ENCODE data around the gene DESI2. TPM values are rescaled to one million over a fixed set of nuclear protein-coding genes. Genes with fewer than 3 reads are reported as not detected.

The DESI2 gene
- total and polyA plus RNA-seq, 7 donors, result 15.0 to 37.3 (median 34.2) TPM

- intact Hi-C loops (cut with DNase I), result loop anchor here (2.0 to 10.0 kb wide), 5 partner anchors 79 to 609 kb away; partner anchors contain the start of genes ADSS2 and HNRNPU
- 1% methylated on average over 34 of the region's 34 CpGs for WGBS, 2 donors
- Histone ChIP-seq H3K27ac (peak overlapping the region; percentile 83 to 98 (median 97)), H3K4me3 (peak overlapping the region; percentile 78 to 92 (median 86)), H3K36me3 (no peaks in the 10 kb centered on the region), H3K27me3 (no peaks in the 10 kb centered on the region), H3K9me3 (no peaks in the 10 kb centered on the region), H3K4me1 (peaks cover 0 to 35% (median 31%) of the 10 kb centered on the region in 4 donors)
- no peak for TF ChIP-seq POLR2A (IDR thresholded peaks at IDR 0.05)
- no peak for TF ChIP-seq POLR2AphosphoS5 (IDR thresholded peaks at IDR 0.05)
- no peak for TF ChIP-seq EP300 (IDR thresholded peaks at IDR 0.05)
- peak in 1 of 4 experiments; percentile 17 for TF ChIP-seq CTCF (IDR thresholded peaks at IDR 0.05)
- DNase-seq, result peak; percentile 76
Observed at GRCh38 chr1:244653439-244654107, 647 bp downstream of the DESI2 start.

DNA sequence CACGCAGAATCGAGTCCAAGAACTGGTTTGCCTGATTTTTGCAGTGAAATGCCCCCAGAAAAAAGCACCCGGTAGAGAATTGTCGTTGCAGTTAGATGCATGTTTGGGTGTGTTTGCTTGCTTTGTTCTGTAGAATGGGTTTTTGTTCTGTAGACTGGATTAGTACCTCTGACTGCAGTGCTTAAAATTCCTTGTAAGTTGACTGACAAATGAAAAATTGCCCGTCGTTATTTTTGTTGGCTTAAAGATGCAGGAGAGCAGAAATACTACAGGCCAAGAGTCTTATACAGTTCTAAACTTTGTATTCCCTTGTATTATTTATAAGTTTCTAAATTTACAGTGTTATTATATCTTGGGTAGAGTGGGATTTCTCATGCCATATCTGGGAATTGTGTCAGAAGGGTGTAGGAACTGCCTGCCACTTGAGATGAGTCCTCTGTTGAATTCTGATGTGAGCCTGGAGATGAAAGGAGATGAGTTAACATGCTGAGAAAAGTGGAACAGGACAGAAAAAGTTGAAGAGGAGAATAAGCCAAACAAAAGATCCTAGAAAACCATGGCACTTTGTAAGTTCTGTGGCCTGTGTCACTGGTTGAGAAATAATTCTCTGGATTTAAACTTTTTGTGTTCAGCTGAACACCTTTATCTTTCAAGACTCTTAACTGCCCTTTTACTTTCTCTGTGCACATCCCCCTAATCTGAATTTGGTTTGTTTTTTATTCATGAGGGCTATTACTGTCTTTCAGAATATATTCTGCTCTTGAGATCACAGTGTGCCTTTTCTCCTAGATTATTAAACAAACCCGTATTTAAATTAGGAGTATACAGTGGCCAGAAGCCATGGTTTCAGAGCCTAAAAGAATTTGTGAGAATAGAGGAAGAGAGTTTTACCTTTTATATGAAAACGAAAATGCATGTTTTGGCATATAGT is 1.4 kb downstream of the DESI2 start:
- TF ChIP-seq EP300 (IDR thresholded peaks at IDR 0.05), result no peak
- TF ChIP-seq CTCF (IDR thresholded peaks at IDR 0.05), result no peak
- no peak for TF ChIP-seq POLR2A (IDR thresholded peaks at IDR 0.05)
- no peaks in the 10 kb centered on the region for H3K9me3 ChIP-seq
- intact Hi-C loops (cut with DNase I), result loop anchor here (5.0 to 10.0 kb wide), 3 partner anchors 78 to 610 kb away; partner anchors contain the start of gene HNRNPU
- H3K4me1 ChIP-seq, result peaks cover 0 to 36% (median 31%) of the 10 kb centered on the region in 4 donors
- DNase-seq, result no peak
- 13 to 14% methylated on average over 8 of the region's 8 CpGs for WGBS, 2 donors
- H3K27ac ChIP-seq, result peak overlapping the region; percentile 83 to 98 (median 97)
- H3K4me3 ChIP-seq, result peak overlapping the region; percentile 78 to 92 (median 86)
- H3K36me3 ChIP-seq, result no peaks in the 10 kb centered on the region
- H3K27me3 ChIP-seq, result no peaks in the 10 kb centered on the region

GRCh38 chr1:244655186-244655585 is 2.3 kb downstream of the DESI2 start:
- Histone ChIP-seq H3K4me1 (peaks cover 0 to 40% (median 31%) of the 10 kb centered on the region in 4 donors), H3K27ac (peak overlapping the region in 2 of 4 donors; percentile 97 to 98), H3K9me3 (no peaks in the 10 kb centered on the region), H3K27me3 (no peaks in the 10 kb centered on the region), H3K4me3 (peak overlapping the region in 1 of 4 donors; percentile 92), H3K36me3 (no peaks in the 10 kb centered on the region)
- 89 to 96% methylated on average over 1 of the region's 1 CpG for WGBS, 2 donors
- DNase-seq, result no peak
- intact Hi-C loops (cut with DNase I), result loop anchor here (10.0 kb wide), 2 partner anchors 210 to 610 kb away; partner anchors contain the start of gene HNRNPU
- TF ChIP-seq POLR2A (IDR thresholded peaks at IDR 0.05) (no peak), POLR2AphosphoS5 (IDR thresholded peaks at IDR 0.05) (no peak), CTCF (IDR thresholded peaks at IDR 0.05) (no peak), EP300 (IDR thresholded peaks at IDR 0.05) (no peak)

- peaks cover 0 to 41% (median 26%) of the 10 kb centered on the region in 4 donors for H3K4me1 ChIP-seq
- DNase-seq, result no peak
- H3K4me3 ChIP-seq, result no peak overlapping the region
- H3K36me3 ChIP-seq, result no peaks in the 10 kb centered on the region
- WGBS, 2 donors, result 81 to 87% methylated on average over 3 of the region's 3 CpGs
- H3K9me3 ChIP-seq, result no peaks in the 10 kb centered on the region
- no peak for TF ChIP-seq POLR2AphosphoS5 (IDR thresholded peaks at IDR 0.05)
- no peak for TF ChIP-seq POLR2A (IDR thresholded peaks at IDR 0.05)
- TF ChIP-seq EP300 (IDR thresholded peaks at IDR 0.05), result no peak
- no peak for TF ChIP-seq CTCF (IDR thresholded peaks at IDR 0.05)
- H3K27me3 ChIP-seq, result no peaks in the 10 kb centered on the region
- peak overlapping the region in 1 of 4 donors; percentile 47 for H3K27ac ChIP-seq
- intact Hi-C loops (cut with DNase I), result loop anchor here (10.0 kb wide), 2 partner anchors 207 to 613 kb away; partner anchors contain the start of gene HNRNPU
Observed at GRCh38 chr1:244657421-244657820, 4.5 kb downstream of the DESI2 start.

All from sigmoid colon (tissue), 7 donors.